ENCODE results near the gene MEI1. TPM values are rescaled to one million over a fixed set of nuclear protein-coding genes. Genes with fewer than 3 reads are reported as not detected.
A peak's percentile ranks its signal among the peaks of the same experiment; 100 is the strongest.
"Not testable (repeated sequence)": the region's sequence is repeated elsewhere in the genome, so short reads cannot be mapped to it uniquely, and the experiment has no call there.

Gene MEI1
- total RNA-seq, 1 donor from 2014 or later: 28.9 TPM

DNA sequence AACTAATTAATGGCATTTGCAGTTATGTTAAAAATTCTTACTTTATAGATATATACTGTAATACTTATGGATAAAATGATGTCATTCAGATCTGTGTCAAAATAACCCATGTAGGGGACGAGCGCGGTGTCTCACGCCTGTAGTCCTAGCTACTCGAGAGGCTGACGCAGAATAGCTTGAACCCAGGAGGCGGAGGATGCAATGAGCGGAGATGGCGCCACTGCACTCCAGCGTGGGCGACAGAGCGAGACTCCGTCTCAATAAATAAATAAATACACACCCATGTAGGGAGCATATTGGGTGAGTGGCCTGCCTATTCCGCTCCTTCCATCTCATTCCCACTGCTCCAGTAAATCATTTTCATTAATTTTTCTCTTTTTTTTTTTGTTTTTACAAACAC, 17.7 kb upstream of the MEI1 start:
- intact Hi-C loops (cut with micrococcal nuclease): no loop called here
- no peak for DNase-seq
- POLR2A ChIA-PET: interaction anchor here (0.6 to 2.6 kb wide), 2 partner anchors 15 to 244 kb away, joined by 3 to 12 read pairs; no protein-coding TSS in a partner anchor
- Mint-ChIP-seq H3K9me3 (no peaks in the 10 kb centered on the region), H3K36me3 (ENCODE audit: low read depth) (peaks cover 49% of the 10 kb centered on the region), H3K27me3 (no peaks in the 10 kb centered on the region), H3K4me3 (peak overlapping the region; percentile 94), H3K27ac (peak overlapping the region; percentile 95), H3K4me1 (peaks cover 17% of the 10 kb centered on the region)
- CTCF ChIA-PET: interaction anchor here (1.7 kb wide), 1 partner anchor 15 kb away, joined by 4 read pairs; no protein-coding TSS in a partner anchor
- ATAC-seq (ENCODE audit: low read depth): peak; percentile 29
- TF ChIP-seq, protein P1, sequence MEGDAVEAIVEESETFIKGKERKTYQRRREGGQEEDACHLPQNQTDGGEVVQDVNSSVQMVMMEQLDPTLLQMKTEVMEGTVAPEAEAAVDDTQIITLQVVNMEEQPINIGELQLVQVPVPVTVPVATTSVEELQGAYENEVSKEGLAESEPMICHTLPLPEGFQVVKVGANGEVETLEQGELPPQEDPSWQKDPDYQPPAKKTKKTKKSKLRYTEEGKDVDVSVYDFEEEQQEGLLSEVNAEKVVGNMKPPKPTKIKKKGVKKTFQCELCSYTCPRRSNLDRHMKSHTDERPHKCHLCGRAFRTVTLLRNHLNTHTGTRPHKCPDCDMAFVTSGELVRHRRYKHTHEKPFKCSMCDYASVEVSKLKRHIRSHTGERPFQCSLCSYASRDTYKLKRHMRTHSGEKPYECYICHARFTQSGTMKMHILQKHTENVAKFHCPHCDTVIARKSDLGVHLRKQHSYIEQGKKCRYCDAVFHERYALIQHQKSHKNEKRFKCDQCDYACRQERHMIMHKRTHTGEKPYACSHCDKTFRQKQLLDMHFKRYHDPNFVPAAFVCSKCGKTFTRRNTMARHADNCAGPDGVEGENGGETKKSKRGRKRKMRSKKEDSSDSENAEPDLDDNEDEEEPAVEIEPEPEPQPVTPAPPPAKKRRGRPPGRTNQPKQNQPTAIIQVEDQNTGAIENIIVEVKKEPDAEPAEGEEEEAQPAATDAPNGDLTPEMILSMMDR (IDR thresholded peaks at IDR 0.05): no peak

DNA sequence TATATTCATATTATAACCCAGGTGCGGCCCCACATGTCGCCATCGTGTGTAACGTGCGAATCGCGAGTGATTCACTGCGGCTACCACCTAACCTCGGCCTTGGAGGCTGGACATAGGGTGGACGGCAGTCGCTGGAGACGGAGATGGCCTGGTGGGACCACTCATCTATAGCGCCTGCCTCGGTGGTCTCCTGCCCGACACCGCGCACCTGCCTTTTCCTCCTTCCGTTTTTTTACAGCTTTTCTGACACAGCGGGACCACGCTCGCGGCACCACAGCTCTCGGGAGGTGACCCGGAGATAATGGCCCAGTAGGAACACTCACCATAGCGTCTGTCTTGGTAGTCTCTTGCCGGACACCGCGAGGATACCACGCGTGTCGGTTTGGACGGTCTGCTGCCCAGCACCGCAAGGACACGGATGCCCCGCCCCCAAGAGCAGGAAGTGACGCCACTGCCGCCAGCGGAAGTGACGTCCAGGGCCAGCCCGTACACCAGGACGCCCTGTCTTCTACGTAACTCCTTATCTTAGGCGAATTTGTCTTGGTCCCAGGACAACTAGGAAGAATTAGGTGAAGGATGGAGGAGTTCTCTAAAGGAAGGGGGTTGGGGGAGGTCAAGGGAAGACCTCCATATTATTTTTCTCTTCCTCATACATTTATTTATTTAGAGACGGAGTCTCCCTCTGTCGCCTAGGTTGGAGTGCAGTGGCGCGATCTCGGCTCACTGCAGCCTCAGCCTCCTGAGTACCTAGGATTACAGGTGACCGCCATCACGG, 17.1 kb upstream of the MEI1 start:
- TF ChIP-seq, protein P1 (IDR thresholded peaks at IDR 0.05): no peak
- Mint-ChIP-seq H3K27ac (peak overlapping the region; percentile 95), H3K27me3 (no peaks in the 10 kb centered on the region), H3K36me3 (ENCODE audit: low read depth) (peaks cover 45% of the 10 kb centered on the region), H3K9me3 (no peaks in the 10 kb centered on the region), H3K4me3 (peak overlapping the region; percentile 94), H3K4me1 (peaks cover 21% of the 10 kb centered on the region)
- ChIA-PET CTCF (interaction anchor here (1.7 kb wide), 1 partner anchor 15 kb away, joined by 4 read pairs; no protein-coding TSS in a partner anchor), POLR2A (interaction anchor here (0.6 to 2.6 kb wide), 2 partner anchors 15 to 243 kb away, joined by 3 to 12 read pairs; no protein-coding TSS in a partner anchor)
- intact Hi-C loops (cut with micrococcal nuclease): no loop called here
- ATAC-seq (ENCODE audit: low read depth) (peak; percentile 87), DNase-seq (peak; percentile 87)

DNA sequence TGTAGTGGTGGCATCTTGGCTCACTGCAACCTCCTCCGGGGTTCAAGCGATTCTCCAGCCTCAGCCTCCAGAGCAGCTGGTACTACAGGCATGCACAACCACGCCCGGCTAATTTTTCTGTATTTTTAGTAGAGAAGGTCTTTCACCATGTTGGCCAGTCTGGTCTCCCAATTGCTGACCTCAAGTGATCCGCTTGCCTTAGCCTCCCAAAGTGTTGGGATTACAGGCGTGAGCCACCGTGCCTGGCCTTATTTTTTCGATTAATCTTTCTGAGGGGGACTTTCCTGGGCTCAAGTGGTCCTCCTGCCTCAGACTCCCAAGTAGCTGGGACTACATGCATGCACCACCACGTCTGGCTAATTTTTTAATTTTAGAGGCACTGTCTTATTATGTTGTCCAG, 16.3 kb upstream of the MEI1 start:
- Mint-ChIP-seq H3K27ac (peak overlapping the region; percentile 95), H3K27me3 (no peaks in the 10 kb centered on the region), H3K36me3 (ENCODE audit: low read depth) (peaks cover 42% of the 10 kb centered on the region), H3K9me3 (no peaks in the 10 kb centered on the region), H3K4me1 (peaks cover 29% of the 10 kb centered on the region), H3K4me3 (peak overlapping the region; percentile 94)
- ATAC-seq (ENCODE audit: low read depth): no peak
- CTCF ChIA-PET: no interaction called here
- intact Hi-C loops (cut with micrococcal nuclease): no loop called here
- TF ChIP-seq, protein P1 (IDR thresholded peaks at IDR 0.05): no peak
- POLR2A ChIA-PET: no interaction called here
- DNase-seq: no peak

DNA sequence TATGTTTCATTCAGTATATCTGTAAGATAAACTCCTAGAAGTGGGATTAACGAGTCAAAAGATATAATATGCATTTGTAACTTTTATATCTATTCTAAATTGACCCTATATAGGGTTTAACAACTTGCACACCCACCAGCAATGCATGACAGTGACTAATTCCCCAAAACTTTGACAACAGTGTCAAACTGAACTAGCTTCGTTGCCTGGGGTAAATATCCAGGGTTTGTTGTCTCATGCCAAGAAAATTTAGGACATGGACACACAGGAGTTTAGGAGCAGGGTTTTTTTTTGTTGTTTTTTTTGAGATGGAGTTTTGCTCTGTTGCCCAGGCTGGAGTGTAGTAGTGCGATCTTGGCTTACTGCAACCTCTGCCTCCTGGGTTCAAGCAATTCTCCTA, 15.7 kb upstream of the MEI1 start:
- H3K36me3 Mint-ChIP-seq (ENCODE audit: low read depth): peaks cover 40% of the 10 kb centered on the region
- peak overlapping the region; percentile 94 for H3K4me3 Mint-ChIP-seq
- H3K9me3 Mint-ChIP-seq: no peaks in the 10 kb centered on the region
- no peaks in the 10 kb centered on the region for H3K27me3 Mint-ChIP-seq
- no peak for ATAC-seq (ENCODE audit: low read depth)
- DNase-seq: no peak
- H3K4me1 Mint-ChIP-seq: peaks cover 31% of the 10 kb centered on the region
- CTCF ChIA-PET: no interaction called here
- peak overlapping the region; percentile 95 for H3K27ac Mint-ChIP-seq
- intact Hi-C loops (cut with micrococcal nuclease): no loop called here
- POLR2A ChIA-PET: no interaction called here
- TF ChIP-seq, protein P1 (IDR thresholded peaks at IDR 0.05): no peak

DNA sequence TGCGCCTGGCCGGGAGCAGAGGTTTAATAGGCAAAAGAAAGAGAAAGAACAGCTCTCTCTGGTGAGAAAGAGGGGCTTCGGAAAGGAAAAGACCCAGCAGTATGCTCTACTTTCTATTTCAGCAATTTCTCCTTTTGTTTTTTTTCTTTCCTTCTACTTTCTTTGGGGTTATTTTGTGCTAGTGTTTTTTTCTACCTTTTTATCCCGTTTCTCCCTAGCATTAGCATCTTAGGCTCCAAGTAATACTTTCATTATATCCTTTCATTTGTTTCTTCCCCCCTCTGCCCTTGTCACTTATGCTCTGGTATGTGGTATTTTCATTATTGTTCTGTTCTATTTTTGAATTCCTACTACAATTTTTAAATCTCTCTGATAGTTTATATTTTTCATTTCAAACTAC, 15.1 kb upstream of the MEI1 start:
- ATAC-seq (ENCODE audit: low read depth): no peak
- intact Hi-C loops (cut with micrococcal nuclease): no loop called here
- Mint-ChIP-seq H3K27ac (peak overlapping the region; percentile 41), H3K4me3 (no peak overlapping the region), H3K27me3 (no peaks in the 10 kb centered on the region), H3K4me1 (peaks cover 36% of the 10 kb centered on the region), H3K9me3 (no peaks in the 10 kb centered on the region), H3K36me3 (ENCODE audit: low read depth) (peaks cover 39% of the 10 kb centered on the region)
- DNase-seq: no peak
- ChIA-PET CTCF (no interaction called here), POLR2A (no interaction called here)
- TF ChIP-seq, protein P1 (IDR thresholded peaks at IDR 0.05): no peak

DNA sequence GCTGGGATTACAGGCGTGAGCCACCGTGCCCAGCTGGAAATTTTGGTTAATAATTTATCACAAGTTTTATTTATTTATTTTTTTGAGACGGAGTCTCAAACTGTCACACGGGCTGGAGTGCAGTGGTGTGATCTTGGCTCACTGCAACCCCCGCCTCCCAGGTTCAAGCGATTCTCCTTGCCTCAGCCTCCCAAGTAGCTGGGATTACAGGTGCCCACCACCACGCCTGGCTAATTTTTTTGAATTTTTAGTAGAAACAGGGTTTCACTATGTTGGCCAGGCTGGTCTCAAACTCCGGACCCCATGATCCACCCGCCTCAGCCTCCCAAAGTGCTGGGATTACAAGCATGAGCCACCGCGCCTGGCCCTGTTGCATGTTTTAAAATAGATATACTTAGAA, 12.4 kb upstream of the MEI1 start:
- intact Hi-C loops (cut with micrococcal nuclease): loop anchor here (5.0 kb wide), 1 partner anchor 385 kb away; the partner anchor contains the start of genes NAGA and PHETA2
- Mint-ChIP-seq H3K4me3 (peak overlapping the region; percentile 97), H3K4me1 (peaks cover 36% of the 10 kb centered on the region), H3K36me3 (ENCODE audit: low read depth) (peaks cover 19% of the 10 kb centered on the region), H3K27ac (peak overlapping the region; percentile 96)
- H3K27me3 Mint-ChIP-seq; DNase-seq; ATAC-seq (ENCODE audit: low read depth); H3K9me3 Mint-ChIP-seq: not testable (repeated sequence)
- ChIA-PET POLR2A (interaction anchor here (0.6 to 2.9 kb wide), 3 partner anchors 16 to 1341 kb away, joined by 3 to 19 read pairs (median 3); no protein-coding TSS in a partner anchor), CTCF (interaction anchor here (2.4 to 3.6 kb wide), 2 partner anchors 11 to 21 kb away, joined by 8 to 27 read pairs; partner anchors contain the start of gene MEI1)

Data from activated B cell treated with CpG ODN at 0.5 μM for 24 hours (primary cell).